CD4-positive, alpha-beta T cell treated with Interleukin-1 beta for 1 hour (primary cell): ENCODE measurements around the gene ZNF346.
"Not testable (repeated sequence)": the region's sequence is repeated elsewhere in the genome, so short reads cannot be mapped to it uniquely, and the experiment has no call there.

Source experiments
- DNase-seq, 2 donors: peaks; one replicate each; pipeline ENCODE4 v3.0.0-alpha.2; 2020 to 2022

Gene ZNF346

GRCh38 chr5:177015156-177015555 lies 7.3 kb upstream of the ZNF346 start:
- DNase-seq = no peak

DNA sequence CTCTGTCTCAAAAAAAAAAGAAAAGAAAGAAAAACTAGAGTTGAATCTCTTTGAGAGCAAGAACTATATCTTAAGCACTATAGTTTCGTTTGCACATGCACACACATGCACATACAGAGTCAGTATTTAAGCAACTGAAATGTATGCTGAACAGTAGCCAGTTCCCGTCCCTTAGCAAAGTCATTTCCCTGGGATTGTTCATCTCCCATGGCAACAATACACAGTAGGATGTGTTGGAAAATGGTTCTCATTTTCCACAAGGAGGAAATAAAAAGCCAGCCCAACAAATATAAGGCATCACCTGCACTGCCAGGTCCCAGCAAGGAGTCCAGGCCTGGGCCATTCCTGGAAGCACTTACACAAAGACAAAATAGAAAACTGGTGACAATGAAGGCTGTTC lies 4.2 kb upstream of the ZNF346 start:
- DNase-seq = no peak

GRCh38 chr5:177020033-177020432 lies 2.5 kb upstream of the ZNF346 start:
- no peak for DNase-seq

DNA sequence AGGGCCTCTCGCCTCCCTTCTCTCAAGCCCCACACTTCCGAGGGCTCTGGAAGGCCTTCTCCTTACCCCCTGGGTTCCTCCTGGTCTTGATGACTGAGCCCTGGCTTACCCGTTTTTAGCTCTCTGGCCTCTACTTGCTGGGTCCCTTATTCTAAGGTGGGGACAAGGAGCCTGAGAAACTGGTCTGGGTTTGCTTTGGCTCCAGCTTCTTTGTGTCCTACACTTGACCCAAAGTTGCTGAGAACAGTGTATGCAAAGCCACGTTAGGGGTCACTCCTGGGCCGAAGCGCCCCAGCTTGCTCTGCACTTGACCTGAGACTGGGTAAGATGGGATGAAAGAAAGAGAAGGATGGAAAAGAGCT lies 788 bp downstream of the ZNF346 start:
- no peak for DNase-seq

DNA sequence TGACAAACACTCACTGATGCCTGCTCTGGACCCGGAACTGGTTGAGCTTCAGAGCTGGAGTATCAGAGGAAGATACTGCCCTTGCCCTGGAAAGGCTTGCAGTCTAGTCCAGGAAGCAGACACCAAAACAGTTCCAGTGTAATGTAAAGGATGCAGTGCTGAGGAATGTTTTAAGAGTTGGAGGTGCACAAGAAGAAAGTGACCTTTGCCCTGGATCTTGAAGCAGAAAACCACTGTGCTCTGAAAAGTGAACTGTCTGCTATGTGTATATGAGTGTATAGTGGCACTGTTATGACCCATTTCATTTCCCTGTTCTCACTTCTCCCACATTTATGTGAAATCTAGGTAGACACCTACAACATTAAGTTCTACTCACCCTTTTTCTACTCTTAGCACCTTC lies 2.1 kb downstream of the ZNF346 start:
- no peak for DNase-seq

DNA sequence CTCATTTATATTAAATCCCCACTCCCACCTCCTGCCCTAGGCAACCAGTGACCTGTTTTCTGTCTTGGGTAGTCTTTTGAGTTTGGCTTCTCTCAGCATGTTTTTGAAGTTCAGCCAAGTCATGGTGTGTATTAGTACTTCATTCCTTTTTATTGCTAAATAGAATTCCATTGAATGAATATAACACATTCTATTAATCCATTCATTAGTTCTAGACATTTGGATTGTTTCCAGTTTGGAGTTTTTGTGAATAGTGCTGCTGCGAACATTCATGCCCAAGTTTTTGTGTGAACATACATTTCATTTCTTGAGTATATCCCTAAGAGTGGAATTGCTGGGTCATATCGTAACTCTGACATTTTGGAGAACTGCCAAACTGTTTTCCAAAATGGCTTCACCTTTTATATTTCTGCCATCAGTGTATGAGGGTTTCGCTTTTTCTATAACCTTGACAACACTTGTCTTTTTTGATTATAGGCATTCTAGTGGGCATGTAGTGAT lies 2.7 kb downstream of the ZNF346 start:
- DNase-seq = no peak

GRCh38 chr5:177027665-177028064 lies 5.2 kb downstream of the ZNF346 start:
- DNase-seq = no peak

DNA sequence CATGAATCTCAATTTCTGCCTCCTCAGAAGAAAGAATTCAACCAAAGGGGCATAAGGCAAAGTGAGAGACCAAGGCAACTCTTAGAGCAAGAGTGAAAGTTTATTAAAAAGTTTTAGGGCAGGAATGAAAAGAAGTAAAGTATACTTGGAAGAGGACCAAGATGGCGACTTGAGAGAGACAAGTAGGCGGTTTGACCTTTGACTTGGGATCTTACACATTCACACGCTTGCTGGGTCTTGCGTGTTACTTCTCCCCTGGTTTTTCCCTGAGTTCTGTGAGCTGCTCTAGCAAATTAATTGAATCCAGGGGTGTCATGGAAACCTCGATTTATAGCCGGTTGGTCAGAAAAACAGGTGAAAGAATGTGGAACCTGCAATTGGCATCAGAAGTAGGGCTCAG lies 7.0 kb downstream of the ZNF346 start:
- no peak for DNase-seq

- no peak for DNase-seq
Observed at GRCh38 chr5:177035976-177036375, 13.5 kb downstream of the ZNF346 start.

DNA sequence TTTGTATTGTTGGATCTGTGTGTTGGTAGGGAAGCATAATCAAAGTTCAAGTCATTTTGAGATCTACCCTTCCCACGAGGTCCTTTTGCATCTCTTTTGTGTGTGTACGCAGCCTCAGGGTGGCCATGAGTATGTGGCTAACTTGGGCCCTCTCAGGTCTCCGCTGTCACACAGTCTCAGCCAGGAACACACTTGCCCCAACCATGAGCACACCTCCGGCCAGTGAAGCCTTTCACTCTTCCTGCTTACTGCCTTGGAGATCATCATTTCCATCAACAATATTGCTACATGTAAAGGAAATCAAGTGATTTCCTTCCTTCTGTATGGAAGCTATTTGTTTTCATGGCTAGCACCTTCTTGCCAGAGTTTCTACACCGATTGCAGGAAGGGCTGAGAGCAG lies 13.9 kb downstream of the ZNF346 start:
- no peak for DNase-seq

GRCh38 chr5:177036921-177037320 lies 14.4 kb downstream of the ZNF346 start:
- DNase-seq = no peak

DNA sequence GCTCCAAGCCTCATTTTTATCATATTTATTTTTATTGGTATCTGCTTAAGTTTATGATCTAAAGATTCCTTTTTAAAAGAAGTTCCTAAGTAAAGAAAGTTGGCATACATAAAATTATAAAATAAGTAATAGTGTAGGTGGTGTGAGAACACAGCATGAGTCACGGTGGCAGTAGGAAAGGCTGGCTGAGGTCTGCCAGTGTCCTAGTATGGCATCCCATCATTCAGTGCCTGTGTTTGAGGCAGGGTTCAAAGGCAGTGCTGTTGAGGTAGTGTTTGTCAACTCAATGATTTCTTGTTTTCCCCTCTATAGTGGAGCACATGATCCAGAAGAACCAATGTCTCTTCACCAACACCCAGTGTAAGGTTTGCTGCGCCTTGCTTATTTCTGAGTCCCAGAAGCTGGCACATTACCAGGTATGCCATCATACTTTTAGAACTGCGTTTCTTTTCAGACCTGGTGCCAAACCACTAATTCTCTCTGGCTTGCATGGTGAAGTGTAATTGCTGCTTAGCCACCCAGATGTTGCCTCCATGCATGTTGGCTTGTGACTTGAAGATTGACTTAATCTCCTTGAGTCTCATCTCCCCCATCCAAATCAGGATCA lies 18.4 kb downstream of the ZNF346 start:
- DNase-seq = no peak

DNA sequence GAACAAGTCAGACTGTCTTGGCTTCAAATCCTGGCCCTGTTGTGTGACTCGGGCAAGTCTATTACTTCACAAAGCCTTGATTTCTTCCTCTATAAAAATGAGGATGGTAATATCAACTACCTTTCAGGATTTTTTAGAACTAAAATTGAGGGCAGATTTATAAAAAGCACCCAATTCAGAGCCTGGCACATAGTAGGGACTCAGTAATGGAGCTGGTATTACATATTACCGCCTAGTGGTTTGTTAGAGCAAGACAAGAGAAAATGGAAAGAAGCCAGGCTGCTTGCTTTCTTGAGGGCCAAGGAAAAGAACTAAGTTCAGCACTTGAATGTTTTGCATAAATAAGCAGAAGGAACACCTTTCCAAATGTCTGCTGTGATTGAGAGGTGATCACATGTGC lies 19.4 kb downstream of the ZNF346 start:
- DNase-seq = no peak

DNA sequence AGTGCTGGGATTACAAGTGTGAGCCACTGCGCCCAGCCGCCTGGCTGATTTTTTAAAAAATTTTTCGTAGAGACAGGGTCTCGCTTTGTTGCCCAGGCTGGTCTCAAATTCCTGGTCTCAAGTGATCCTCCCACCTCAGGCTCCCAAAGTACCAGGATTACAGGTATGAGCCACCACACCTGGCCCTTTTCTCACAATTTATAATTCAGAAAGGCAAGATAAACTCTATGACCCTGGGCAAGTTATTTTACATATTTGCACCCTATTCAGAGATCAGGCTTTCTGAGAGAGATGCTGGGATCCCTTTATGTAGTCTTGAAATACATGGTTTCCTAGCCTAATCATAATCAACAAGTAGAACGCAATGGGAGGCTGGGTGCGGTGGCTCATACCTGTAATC lies 20.6 kb downstream of the ZNF346 start:
- DNase-seq = no peak

DNA sequence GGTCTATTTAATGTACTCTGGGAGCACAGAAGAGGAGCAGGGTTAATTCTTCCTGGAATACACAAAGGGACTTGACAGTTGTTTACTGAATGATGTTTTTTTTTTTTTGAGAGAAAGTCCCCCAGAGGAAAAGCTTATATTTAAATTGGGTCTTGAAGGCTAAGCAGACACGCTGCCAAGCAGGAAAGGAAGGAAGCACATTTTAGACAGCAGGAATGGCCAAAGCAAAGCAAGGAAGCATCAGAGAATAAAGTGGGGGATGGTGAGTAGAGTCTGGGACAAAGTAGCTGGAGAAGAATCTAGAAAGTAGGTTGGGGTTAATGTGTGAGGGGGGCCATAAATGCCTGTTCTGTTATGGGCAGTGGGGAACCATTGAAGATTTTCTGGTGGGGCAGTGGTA lies 21.5 kb downstream of the ZNF346 start:
- DNase-seq = no peak

- no peak for DNase-seq
Observed at GRCh38 chr5:177044641-177045040, 22.1 kb downstream of the ZNF346 start.

DNA sequence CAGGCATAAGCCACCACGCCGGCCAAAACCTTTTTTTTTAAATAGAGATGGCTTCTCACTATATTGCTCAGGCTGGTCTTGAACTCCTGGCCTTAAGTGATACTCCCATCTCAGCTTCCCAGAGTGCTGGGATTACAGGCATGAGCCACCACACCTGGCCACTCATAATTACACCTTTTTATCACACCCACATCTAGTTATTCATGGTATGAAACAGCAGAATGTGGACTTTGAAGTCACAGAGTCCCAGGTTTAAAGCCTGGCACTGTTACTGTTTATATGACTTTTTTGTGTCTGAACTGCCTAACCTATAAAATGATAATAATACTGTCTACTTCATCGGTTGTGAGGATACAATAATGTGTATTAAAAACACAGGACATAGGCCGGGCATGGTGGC lies 23.1 kb downstream of the ZNF346 start:
- no peak for DNase-seq

DNA sequence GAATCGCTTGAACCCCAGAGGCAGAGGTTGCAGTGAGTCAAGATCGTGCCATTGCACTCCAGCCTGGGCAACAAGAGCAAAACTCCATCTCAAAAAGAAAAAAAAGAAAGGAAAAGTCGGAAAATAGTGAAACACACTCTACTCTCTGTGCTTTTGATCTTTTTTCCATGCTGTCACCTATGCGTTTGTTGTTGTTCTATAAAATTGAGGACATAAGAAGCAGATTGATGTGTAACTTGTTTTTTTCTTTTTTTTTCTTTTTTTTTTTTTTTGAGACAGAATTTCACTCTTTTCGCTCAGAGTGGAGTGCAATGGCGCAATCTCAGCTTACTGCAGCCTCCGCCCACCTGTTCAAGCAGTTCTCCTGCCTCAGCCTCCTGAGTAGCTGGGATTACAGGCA lies 26.0 kb downstream of the ZNF346 start:
- DNase-seq = not testable (repeated sequence)

DNA sequence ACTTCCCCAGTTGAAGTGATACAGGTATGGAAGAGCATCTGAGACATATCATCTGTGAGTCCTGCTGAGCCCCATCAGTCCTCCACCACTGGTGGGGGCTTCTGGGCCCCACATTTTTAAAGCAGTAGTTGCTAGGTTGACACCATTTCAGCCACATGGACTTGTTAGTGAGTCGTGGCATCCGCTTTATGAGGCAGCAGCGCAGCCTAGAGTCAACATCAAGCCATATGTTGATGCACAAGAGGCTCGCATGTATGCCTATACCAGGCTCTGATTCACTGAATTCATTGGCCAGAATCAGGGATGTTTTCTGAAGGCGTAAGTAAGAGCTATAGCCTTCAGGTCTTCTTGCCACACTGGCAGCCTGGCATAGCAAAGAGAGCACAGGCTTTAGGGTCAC lies 26.8 kb downstream of the ZNF346 start:
- DNase-seq = no peak

GRCh38 chr5:177064500-177065277 lies 42.2 kb downstream of the ZNF346 start:
- no peak for DNase-seq

GRCh38 chr5:177065491-177065890 lies 43.0 kb downstream of the ZNF346 start:
- DNase-seq = no peak

- DNase-seq = no peak
Observed at GRCh38 chr5:177066224-177066623, 43.7 kb downstream of the ZNF346 start.

DNA sequence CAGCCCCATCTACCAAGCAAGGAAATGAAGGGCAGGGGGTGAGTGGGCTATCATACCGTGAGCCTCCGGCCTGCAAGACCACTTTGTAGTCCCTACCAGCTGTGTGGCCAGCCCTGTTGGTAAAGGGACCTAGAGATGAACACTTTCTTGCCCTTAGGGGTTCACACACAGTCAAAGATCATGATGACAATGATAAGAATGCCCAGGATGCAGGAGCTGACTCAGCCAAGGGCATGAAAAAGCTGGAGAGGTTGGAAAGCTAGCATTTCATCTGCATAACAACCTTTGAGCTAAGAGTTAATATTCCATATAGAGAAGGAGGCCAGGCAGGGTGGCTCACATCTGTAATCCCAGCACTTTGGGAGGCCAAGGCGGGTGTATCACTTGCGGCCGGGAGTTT lies 45.0 kb downstream of the ZNF346 start:
- no peak for DNase-seq

GRCh38 chr5:177070536-177071191 lies 48.2 kb downstream of the ZNF346 start:
- no peak for DNase-seq
